Measurements from ENCODE around the gene ENDOV.

The ENDOV gene

DNA sequence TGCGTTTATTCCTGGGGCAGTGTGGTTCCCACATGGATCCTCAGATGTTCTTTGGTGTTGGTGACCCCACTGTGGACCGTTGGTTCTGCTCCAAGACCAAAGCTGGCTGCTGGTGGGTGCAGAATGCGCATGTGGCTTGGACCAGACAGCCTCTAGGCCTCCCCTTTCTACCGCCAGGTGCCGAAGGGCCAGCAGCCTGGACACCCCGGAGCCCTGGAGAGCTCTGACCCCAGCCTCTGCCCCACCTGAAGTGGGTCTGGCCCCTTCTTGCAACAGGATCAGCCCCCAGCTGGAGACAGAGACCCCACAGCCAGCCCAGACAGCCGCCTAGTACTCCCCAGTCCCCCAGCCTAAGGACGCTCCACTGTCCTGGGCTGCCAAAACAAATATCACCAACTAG, 43.0 kb downstream of the ENDOV start:
- H3K27ac Mint-ChIP-seq: peak overlapping the region; percentile 64
- H3K36me3 Mint-ChIP-seq: no peaks in the 10 kb centered on the region
- CTCF ChIA-PET: interaction anchor here (1.3 kb wide), 1 partner anchor 30 kb away, joined by 3 read pairs; no protein-coding TSS in a partner anchor
- no peak for DNase-seq
- peaks cover 70% of the 10 kb centered on the region for H3K27me3 Mint-ChIP-seq
- H3K4me1 Mint-ChIP-seq: peaks cover 44% of the 10 kb centered on the region
- H3K9me3 Mint-ChIP-seq: no peaks in the 10 kb centered on the region
- H3K4me3 Mint-ChIP-seq: no peak overlapping the region

GRCh38 chr17:80459234-80459633, 44.3 kb downstream of the ENDOV start:
- CTCF ChIA-PET: no interaction called here
- no peak overlapping the region for H3K4me3 Mint-ChIP-seq
- H3K9me3 Mint-ChIP-seq: no peaks in the 10 kb centered on the region
- no peak for DNase-seq
- H3K27me3 Mint-ChIP-seq: peaks cover 80% of the 10 kb centered on the region
- H3K27ac Mint-ChIP-seq: no peak overlapping the region
- H3K36me3 Mint-ChIP-seq: no peaks in the 10 kb centered on the region
- H3K4me1 Mint-ChIP-seq: peaks cover 32% of the 10 kb centered on the region

DNA sequence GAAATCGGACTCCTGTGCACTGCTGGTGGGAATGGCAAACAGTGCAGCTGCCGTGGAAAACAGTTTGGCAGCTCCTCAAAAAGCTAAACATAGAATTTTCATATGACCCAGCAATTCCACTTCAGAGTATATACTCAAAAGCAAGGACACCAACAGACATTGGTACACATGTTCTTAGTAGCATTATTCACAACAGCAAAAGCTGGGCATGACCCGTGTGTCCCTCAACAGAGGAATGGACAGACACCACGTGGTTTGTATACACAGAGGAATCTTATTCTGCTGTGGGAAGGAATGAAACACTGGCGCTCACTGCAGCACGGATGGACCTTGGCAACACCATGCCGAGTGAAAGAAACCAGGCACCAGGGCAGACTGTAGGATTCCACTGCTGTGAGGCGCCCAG, 45.5 kb downstream of the ENDOV start:
- no peaks in the 10 kb centered on the region for H3K36me3 Mint-ChIP-seq
- no peak overlapping the region for H3K27ac Mint-ChIP-seq
- no peak for DNase-seq
- peaks cover 85% of the 10 kb centered on the region for H3K27me3 Mint-ChIP-seq
- CTCF ChIA-PET: no interaction called here
- peaks cover 26% of the 10 kb centered on the region for H3K4me1 Mint-ChIP-seq
- H3K4me3 Mint-ChIP-seq: no peak overlapping the region
- no peaks in the 10 kb centered on the region for H3K9me3 Mint-ChIP-seq

DNA sequence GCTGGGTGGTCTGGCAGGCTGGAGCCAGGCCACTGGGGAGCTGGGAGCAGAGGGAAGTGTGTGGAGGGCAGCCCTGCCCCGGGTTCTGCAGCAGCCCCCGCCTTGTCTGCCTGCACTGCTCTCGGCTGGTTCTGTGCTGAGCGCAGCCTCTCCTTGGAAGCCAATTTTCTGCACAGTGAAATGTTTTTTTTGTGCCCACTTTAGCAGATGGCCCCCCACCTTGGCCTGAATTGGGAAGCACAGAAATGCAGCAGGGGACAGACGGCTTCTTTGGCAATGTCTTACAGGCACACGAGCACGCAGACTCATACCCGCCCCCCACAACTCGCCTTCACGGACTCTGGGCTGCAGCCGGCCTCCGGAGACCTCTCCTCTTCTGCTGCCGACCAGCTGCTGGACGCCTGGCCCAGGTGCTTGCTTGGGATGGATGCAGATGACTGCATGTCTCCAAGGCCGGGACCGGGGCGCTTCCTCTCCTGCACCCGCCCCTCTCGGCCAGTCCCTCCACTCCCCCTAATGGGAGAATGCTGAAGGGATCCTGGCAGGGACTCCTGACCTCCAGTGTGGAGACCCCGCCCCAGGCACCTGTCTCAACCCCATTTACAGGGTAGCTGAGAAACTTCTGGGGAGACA, 46.7 kb downstream of the ENDOV start:
- peaks cover 86% of the 10 kb centered on the region for H3K27me3 Mint-ChIP-seq
- CTCF ChIA-PET: no interaction called here
- no peak for DNase-seq
- peaks cover 17% of the 10 kb centered on the region for H3K4me1 Mint-ChIP-seq
- H3K36me3 Mint-ChIP-seq: no peaks in the 10 kb centered on the region
- H3K9me3 Mint-ChIP-seq: no peaks in the 10 kb centered on the region
- H3K27ac Mint-ChIP-seq: no peak overlapping the region
- H3K4me3 Mint-ChIP-seq: no peak overlapping the region

GRCh38 chr17:80463784-80464400, 48.9 kb downstream of the ENDOV start:
- Mint-ChIP-seq H3K27me3 (peaks cover 81% of the 10 kb centered on the region), H3K9me3 (no peaks in the 10 kb centered on the region), H3K27ac (no peak overlapping the region), H3K4me1 (no peaks in the 10 kb centered on the region), H3K4me3 (no peak overlapping the region), H3K36me3 (peaks cover 8% of the 10 kb centered on the region)
- CTCF ChIA-PET: no interaction called here
- DNase-seq: no peak

DNA sequence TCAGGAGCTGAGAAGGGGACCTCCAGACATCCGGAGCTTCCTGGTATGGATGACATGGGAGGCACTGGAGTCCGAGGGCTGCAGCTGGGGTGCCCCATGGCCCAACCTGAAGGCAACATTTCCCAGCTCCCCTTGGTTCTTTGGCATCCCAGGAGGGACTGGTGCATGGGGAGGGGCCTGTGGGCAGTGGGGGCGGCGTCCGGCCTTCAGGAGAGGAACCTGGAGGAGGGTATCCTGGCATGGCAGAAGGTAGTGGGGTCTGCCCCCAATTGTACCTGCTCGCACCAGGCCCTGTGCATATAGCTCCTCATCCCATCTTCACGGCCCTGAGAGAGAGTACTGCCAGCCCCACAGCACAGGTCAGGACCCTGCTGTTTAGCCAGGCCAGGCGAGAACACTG, 49.5 kb downstream of the ENDOV start:
- CTCF ChIA-PET: no interaction called here
- H3K9me3 Mint-ChIP-seq: no peaks in the 10 kb centered on the region
- no peak for DNase-seq
- H3K27ac Mint-ChIP-seq: no peak overlapping the region
- no peak overlapping the region for H3K4me3 Mint-ChIP-seq
- H3K27me3 Mint-ChIP-seq: peaks cover 81% of the 10 kb centered on the region
- peaks cover 12% of the 10 kb centered on the region for H3K36me3 Mint-ChIP-seq
- H3K4me1 Mint-ChIP-seq: peaks cover 4% of the 10 kb centered on the region

- H3K27me3 Mint-ChIP-seq: peaks cover 81% of the 10 kb centered on the region
- DNase-seq: no peak
- peaks cover 8% of the 10 kb centered on the region for H3K4me1 Mint-ChIP-seq
- H3K27ac Mint-ChIP-seq: no peak overlapping the region
- H3K9me3 Mint-ChIP-seq: no peaks in the 10 kb centered on the region
- H3K4me3 Mint-ChIP-seq: no peak overlapping the region
- H3K36me3 Mint-ChIP-seq: peaks cover 16% of the 10 kb centered on the region
- CTCF ChIA-PET: interaction anchor here (0.6 kb wide), 1 partner anchor 75 kb away, joined by 3 read pairs; no protein-coding TSS in a partner anchor
These were observed 50.5 kb downstream of the ENDOV start for GRCh38 chr17:80465327-80465974.

DNA sequence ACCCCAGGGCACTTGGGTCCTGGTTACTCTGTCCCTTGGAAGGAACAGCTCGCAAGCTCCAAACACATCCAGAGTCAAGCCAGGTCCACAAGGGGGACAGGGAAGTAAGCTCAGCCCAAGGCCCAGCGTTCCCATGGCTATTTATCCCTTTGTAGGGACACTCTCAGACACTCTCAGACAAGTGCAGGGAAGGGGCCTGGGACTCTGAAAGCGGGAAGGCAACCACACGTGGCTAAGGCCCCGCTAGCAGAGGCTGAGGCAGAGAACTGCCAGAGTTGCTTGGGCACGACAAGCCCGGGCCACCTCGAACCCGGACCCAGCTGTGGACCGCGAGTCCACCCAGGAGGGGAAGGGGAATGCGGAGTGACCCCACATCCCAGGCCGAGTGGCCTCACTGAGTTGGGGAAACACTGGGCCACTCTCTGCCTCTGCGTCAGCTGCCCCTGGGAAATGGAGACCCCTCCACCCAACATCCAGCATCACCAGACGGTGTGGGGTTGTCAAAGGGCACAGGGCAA, 51.3 kb downstream of the ENDOV start:
- Mint-ChIP-seq H3K9me3 (no peaks in the 10 kb centered on the region), H3K27ac (no peak overlapping the region), H3K4me1 (peaks cover 10% of the 10 kb centered on the region), H3K27me3 (peaks cover 81% of the 10 kb centered on the region), H3K36me3 (peaks cover 17% of the 10 kb centered on the region), H3K4me3 (no peak overlapping the region)
- CTCF ChIA-PET: no interaction called here
- DNase-seq: no peak

- H3K27ac Mint-ChIP-seq: no peak overlapping the region
- DNase-seq: no peak
- H3K4me1 Mint-ChIP-seq: peaks cover 29% of the 10 kb centered on the region
- no peak overlapping the region for H3K4me3 Mint-ChIP-seq
- peaks cover 90% of the 10 kb centered on the region for H3K27me3 Mint-ChIP-seq
- H3K36me3 Mint-ChIP-seq: peaks cover 31% of the 10 kb centered on the region
- no peaks in the 10 kb centered on the region for H3K9me3 Mint-ChIP-seq
- CTCF ChIA-PET: no interaction called here
These were observed 53.3 kb downstream of the ENDOV start for GRCh38 chr17:80468242-80468641.

GRCh38 chr17:80468781-80469493, 54.0 kb downstream of the ENDOV start:
- Mint-ChIP-seq H3K36me3 (peaks cover 32% of the 10 kb centered on the region), H3K4me3 (no peak overlapping the region), H3K4me1 (peaks cover 32% of the 10 kb centered on the region), H3K27ac (no peak overlapping the region), H3K9me3 (no peaks in the 10 kb centered on the region), H3K27me3 (peaks cover 91% of the 10 kb centered on the region)
- no peak for DNase-seq
- CTCF ChIA-PET: no interaction called here

DNA sequence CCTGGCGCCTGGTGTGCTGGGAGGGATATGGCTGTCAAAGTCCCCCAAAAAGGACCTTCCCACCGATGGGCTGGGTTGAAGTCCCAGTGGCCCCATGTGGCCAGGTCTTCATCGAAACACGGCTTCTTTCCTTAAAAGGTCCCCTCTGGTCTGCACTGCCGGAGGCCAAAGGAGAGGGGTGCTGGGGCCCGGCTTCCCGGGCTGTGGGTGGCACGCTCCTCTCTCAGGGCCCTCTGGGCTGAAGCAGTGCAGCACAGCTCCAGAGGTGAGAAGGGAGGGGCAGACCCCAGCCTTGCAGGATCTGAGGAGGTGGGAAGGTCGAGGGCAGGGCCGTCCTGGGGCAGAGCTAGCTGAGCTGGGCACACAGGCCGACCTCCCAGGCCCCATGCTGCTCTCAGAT, 54.7 kb downstream of the ENDOV start:
- Mint-ChIP-seq H3K36me3 (peaks cover 34% of the 10 kb centered on the region), H3K4me1 (peaks cover 39% of the 10 kb centered on the region), H3K27ac (no peak overlapping the region), H3K4me3 (no peak overlapping the region), H3K27me3 (peaks cover 93% of the 10 kb centered on the region), H3K9me3 (no peaks in the 10 kb centered on the region)
- CTCF ChIA-PET: no interaction called here
- no peak for DNase-seq

DNA sequence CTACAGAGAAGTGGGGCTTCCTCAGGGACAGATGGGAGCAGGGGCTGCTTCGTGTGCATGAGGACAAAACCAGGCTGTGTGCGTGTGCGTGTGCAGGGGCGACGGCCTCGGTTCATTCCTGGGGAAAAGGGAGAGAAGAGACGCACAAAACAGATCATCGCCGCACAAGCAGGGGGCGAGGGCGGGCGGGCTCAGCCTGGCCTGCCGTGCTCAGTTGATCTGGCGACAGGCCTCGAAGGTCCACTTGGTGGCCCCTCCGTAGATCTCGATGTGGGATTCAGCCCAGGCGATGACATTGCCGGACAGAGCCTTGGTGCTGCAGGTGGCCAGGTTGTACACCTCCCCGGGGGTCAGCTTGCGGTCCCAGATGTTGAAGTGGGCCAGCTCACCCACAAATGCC, 55.6 kb downstream of the ENDOV start:
- Mint-ChIP-seq H3K9me3 (no peaks in the 10 kb centered on the region), H3K4me1 (peaks cover 49% of the 10 kb centered on the region), H3K4me3 (no peak overlapping the region), H3K27me3 (peaks cover 93% of the 10 kb centered on the region), H3K36me3 (peaks cover 36% of the 10 kb centered on the region), H3K27ac (no peak overlapping the region)
- CTCF ChIA-PET: no interaction called here
- DNase-seq: no peak

DNA sequence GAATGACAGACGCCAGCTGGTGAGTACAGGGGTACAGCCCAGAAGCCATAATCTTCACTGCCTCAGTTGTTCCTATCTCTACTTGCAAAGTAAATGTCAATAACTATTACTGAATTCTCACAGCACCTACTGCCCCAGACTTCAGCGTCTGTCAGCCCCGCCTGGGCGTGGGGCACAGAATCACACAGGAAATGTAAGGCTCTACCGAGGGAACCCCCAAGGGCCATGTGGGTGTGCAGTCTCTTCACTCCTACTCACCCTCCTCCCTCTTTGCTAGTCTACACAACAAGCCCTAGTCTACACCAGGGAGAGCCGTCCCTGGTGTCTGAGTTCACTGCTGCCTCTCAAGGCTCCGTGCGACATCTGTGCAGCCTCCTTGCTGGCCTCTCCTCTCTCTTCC, 57.0 kb downstream of the ENDOV start:
- Mint-ChIP-seq H3K4me3 (no peak overlapping the region), H3K9me3 (no peaks in the 10 kb centered on the region), H3K27me3 (peaks cover 96% of the 10 kb centered on the region), H3K4me1 (peaks cover 49% of the 10 kb centered on the region), H3K36me3 (peaks cover 36% of the 10 kb centered on the region), H3K27ac (no peak overlapping the region)
- peak; percentile 47 for DNase-seq
- CTCF ChIA-PET: no interaction called here

DNA sequence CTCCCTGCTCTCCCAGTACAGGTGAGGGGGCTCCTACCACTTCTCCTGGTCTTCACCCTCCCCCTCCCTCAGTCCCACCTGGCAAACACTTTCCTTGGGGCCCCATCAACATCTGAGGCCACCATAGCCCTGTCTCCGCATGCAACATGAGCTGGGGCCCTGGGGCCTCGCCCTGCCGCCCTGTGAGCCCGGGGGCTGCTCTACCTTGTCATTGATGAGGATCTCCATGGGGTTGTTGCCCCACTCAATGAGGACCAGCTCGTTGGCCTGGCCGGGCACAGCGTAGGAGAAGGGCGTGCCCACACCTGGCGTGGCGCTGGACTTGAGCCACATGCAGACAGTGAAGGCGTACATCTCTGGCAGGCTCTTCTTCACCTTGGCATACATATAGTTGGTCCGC, 58.0 kb downstream of the ENDOV start:
- Mint-ChIP-seq H3K27ac (no peak overlapping the region), H3K4me3 (peak overlapping the region; percentile 16), H3K4me1 (peaks cover 49% of the 10 kb centered on the region), H3K36me3 (peaks cover 34% of the 10 kb centered on the region), H3K27me3 (peaks cover 96% of the 10 kb centered on the region), H3K9me3 (no peaks in the 10 kb centered on the region)
- CTCF ChIA-PET: interaction anchor here (0.8 kb wide), 1 partner anchor 103 kb away, joined by 3 read pairs; no protein-coding TSS in a partner anchor
- DNase-seq: no peak

Measured in activated naive CD4-positive, alpha-beta T cell treated with anti-CD3 and anti-CD28 coated beads, Interleukin-2, amount 10 ng/mL, durations not matched to agents 7 days and 5 days (primary cell).